NCI-H748 treated with DMSO at 0.1 percent for 48 hours (cell line): Measurements from ENCODE around the gene DND1.
"Not testable (repeated sequence)": the region's sequence is repeated elsewhere in the genome, so short reads cannot be mapped to it uniquely, and the experiment has no call there.

Source experiments
- DNase-seq: peaks from one replicate; lab custom pipeline; 2025; lab: John Stamatoyannopoulos, UW

Gene DND1

GRCh38 chr5:140630292-140631035, 42.9 kb downstream of the DND1 start:
- no peak for DNase-seq

GRCh38 chr5:140628711-140629110, 44.7 kb downstream of the DND1 start:
- DNase-seq = no peak

DNA sequence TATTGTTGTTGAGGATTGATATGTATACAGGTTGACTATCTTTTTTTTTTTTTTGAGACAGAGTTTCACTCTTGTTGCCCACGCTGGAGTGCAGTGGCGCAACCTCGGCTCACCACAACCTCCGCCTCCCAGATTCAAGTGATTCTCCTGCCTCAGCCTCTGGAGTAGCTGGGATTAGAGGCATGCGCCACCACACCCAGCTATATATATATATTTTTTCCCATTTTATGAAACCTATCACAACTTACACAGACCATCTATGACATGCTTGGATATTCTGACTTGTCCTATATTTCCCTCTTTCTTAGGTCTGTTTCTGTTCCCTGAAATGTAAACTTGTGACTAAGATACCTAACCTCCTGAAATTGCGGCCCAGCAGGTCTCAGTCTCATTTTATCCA, 45.4 kb downstream of the DND1 start:
- DNase-seq = no peak

GRCh38 chr5:140624886-140625285, 48.5 kb downstream of the DND1 start:
- not testable (repeated sequence) for DNase-seq

DNA sequence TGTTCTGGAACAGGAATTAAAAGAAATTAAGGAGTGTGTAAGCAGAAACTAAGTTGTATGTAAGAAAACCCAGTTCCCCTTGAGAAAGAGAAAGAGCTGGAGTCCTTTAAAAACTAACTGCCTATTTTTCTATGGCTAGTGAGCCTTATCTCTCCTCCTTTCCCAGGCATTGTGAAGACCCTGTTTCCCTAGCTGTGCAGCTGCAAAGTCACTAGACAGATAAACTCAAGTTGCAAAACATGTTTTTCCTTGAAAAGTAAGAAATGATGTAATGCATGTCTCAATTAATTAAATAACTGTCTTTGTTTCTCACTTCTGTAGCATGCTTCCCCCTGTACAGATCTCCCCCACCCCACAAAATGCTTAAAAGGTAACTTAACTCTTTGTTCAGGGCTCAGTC, 50.3 kb downstream of the DND1 start:
- not testable (repeated sequence) for DNase-seq

- no peak for DNase-seq
Measured at GRCh38 chr5:140622301-140622700, 51.1 kb downstream of the DND1 start.
